AG04450 (cell line): ENCODE measurements around the gene FLT3LG. TPM values are rescaled to one million over a fixed set of nuclear protein-coding genes. Genes with fewer than 3 reads are reported as not detected.

Experiments used
- CTCF ChIA-PET: fragments of 300-600, 350-600 bp; formaldehyde crosslinking; extraction: SDS; loops from one replicate; lab custom pipeline; 2022; ENCODE audit warnings: antibody characterized with exemption, inconsistent platforms; lab: Charles Lee
- POLR2A ChIA-PET: fragments of 350-600 bp; formaldehyde crosslinking; extraction: SDS; loops from one replicate; lab custom pipeline; 2021; ENCODE audit warnings: antibody characterized with exemption, inconsistent platforms; lab: Yijun Ruan, JAX
- DNase-seq: peaks from one replicate; pipeline ENCODE4 v3.0.0-alpha.2; 2011; ENCODE audit warnings: low read depth, low spot score
- H3K27ac ChIP-seq: one replicate; pipeline ENCODE4 v1.5.1; 2012; ENCODE audit warnings: low read depth, low read length, control low read depth
- H3K27me3 ChIP-seq: one replicate; pipeline ENCODE4 v1.6.0; 2012; ENCODE audit warnings: low read length; ENCODE audit not compliant: control insufficient read depth, insufficient read depth
- H3K4me3 ChIP-seq: 2 replicates; pipeline ENCODE4 v1.5.1; 2011; ENCODE audit warnings: mild to moderate bottlenecking, low read depth, low read length, control low read depth
- H3K9me3 ChIP-seq: 2 replicates; pipeline ENCODE4 v1.5.1; 2012; ENCODE audit warnings: low read length; ENCODE audit not compliant: control insufficient read depth, insufficient read depth
- polyA plus RNA-seq: library from polyadenylated mRNA; depleted of rRNA; stranded (reverse); fragments of >200 nt; gene quantifications from 2 replicates; pipeline ENCODE4 v1.2.3, GENCODE V29; 2011
- TF ChIP-seq, protein P1 (sequence below): IDR thresholded peaks from 2 replicates; pipeline ENCODE4 v1.5.1; 2011; ENCODE audit warnings: low read depth, low read length, control low read depth, inconsistent platforms

Gene FLT3LG
- polyA plus RNA-seq, 1 experiment, result 3.7 TPM

GRCh38 chr19:49491804-49492572, 18.0 kb downstream of the FLT3LG start:
- TF ChIP-seq, protein P1, sequence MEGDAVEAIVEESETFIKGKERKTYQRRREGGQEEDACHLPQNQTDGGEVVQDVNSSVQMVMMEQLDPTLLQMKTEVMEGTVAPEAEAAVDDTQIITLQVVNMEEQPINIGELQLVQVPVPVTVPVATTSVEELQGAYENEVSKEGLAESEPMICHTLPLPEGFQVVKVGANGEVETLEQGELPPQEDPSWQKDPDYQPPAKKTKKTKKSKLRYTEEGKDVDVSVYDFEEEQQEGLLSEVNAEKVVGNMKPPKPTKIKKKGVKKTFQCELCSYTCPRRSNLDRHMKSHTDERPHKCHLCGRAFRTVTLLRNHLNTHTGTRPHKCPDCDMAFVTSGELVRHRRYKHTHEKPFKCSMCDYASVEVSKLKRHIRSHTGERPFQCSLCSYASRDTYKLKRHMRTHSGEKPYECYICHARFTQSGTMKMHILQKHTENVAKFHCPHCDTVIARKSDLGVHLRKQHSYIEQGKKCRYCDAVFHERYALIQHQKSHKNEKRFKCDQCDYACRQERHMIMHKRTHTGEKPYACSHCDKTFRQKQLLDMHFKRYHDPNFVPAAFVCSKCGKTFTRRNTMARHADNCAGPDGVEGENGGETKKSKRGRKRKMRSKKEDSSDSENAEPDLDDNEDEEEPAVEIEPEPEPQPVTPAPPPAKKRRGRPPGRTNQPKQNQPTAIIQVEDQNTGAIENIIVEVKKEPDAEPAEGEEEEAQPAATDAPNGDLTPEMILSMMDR, result no peak
- CTCF ChIA-PET, result interaction anchor here (0.6 to 1.3 kb wide), 5 partner anchors 18 to 177 kb away, joined by 3 to 6 read pairs (median 3); no protein-coding TSS in a partner anchor
- Histone ChIP-seq H3K27me3 (no peaks in the 10 kb centered on the region), H3K4me3 (no peak overlapping the region), H3K27ac (no peak overlapping the region), H3K9me3 (no peaks in the 10 kb centered on the region; the same call in 1 of the 2 replicates)
- DNase-seq, result no peak
- POLR2A ChIA-PET, result no interaction called here

GRCh38 chr19:49492573-49493405, 18.8 kb downstream of the FLT3LG start:
- H3K27me3 ChIP-seq, result no peaks in the 10 kb centered on the region
- H3K4me3 ChIP-seq, result no peak overlapping the region
- TF ChIP-seq, protein P1, result no peak
- ChIA-PET POLR2A (interaction anchor here (1.3 kb wide), 1 partner anchor 88 kb away, joined by 4 read pairs; the partner anchor contains the start of gene NOSIP), CTCF (interaction anchor here (0.9 to 1.3 kb wide), 3 partner anchors 19 to 77 kb away, joined by 3 to 4 read pairs (median 3); no protein-coding TSS in a partner anchor)
- no peaks in the 10 kb centered on the region; the same call in 1 of the 2 replicates for H3K9me3 ChIP-seq
- no peak for DNase-seq
- H3K27ac ChIP-seq, result no peak overlapping the region

GRCh38 chr19:49496574-49497008, 22.6 kb downstream of the FLT3LG start:
- CTCF ChIA-PET, result interaction anchor here (1.6 kb wide), 1 partner anchor 23 kb away, joined by 4 read pairs; the partner anchor contains the start of gene FLT3LG
- H3K9me3 ChIP-seq, result no peaks in the 10 kb centered on the region; the same call in 1 of the 2 replicates
- H3K27ac ChIP-seq, result peak overlapping the region; percentile 84
- no peaks in the 10 kb centered on the region for H3K27me3 ChIP-seq
- H3K4me3 ChIP-seq, result peak overlapping the region; percentile 92
- no peak for DNase-seq
- TF ChIP-seq, protein P1, result no peak
- POLR2A ChIA-PET, result interaction anchor here (1.0 to 2.0 kb wide), 4 partner anchors 9 to 62 kb away, joined by 3 to 11 read pairs (median 8); partner anchors contain the start of gene RPL13A

DNA sequence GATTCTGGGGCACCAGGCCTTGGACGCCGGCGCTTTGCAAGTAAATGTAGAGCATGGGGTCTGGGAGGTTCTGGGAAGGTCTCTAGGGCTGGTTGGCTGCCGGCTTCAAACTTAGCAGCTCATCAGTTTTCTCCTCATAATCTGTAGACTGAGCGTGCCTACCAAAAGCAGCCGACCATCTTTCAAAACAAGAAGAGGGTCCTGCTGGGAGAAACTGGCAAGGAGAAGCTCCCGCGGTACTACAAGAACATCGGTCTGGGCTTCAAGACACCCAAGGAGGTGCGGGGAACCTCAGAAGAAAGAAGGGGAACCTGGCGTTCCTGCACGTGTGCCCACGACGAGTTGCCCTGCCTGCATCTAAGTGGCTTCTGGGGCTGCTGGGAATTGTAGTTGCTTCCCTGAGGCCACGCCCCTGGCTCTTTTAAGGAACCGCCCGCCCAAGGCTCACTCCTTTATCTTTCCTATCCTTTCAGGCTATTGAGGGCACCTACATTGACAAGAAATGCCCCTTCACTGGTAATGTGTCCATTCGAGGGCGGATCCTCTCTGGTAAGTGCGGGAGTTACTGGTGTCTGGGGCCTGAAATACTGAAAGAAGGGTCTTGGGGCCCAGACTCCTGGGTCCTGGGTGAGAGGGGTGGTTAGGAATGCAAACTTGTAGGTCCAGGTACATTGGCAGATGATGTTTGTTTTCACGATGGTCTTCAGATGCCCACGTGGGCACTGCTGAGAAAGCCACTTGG, 23.2 kb downstream of the FLT3LG start:
- Histone ChIP-seq H3K9me3 (no peaks in the 10 kb centered on the region; the same call in 1 of the 2 replicates), H3K4me3 (peak overlapping the region; percentile 92), H3K27me3 (no peaks in the 10 kb centered on the region), H3K27ac (peak overlapping the region; percentile 21)
- POLR2A ChIA-PET, result no interaction called here
- CTCF ChIA-PET, result interaction anchor here (1.6 to 2.2 kb wide), 2 partner anchors 24 to 50 kb away, joined by 4 to 11 read pairs; partner anchors contain the start of gene FLT3LG
- TF ChIP-seq, protein P1, result no peak
- DNase-seq, result no peak
